ACC112 (cell line): Measurements from ENCODE around the gene COPS7A.

Source experiments
- H2AFZ ChIP-seq: fragments of 200-600 bp; sonication (generic); one replicate; pipeline ENCODE4 v1.6.0; 2017; ENCODE audit warnings: antibody characterized with exemption, low read length; ENCODE audit not compliant: unreplicated experiment
- H3K27ac ChIP-seq: fragments of 200-600 bp; sonication (generic); 2 replicates; pipeline ENCODE4 v1.5.1; 2014; ENCODE audit warnings: low read depth, mild to moderate bottlenecking, antibody characterized with exemption, low read length, moderate library complexity
- H3K27me3 ChIP-seq: fragments of 200-600 bp; sonication (generic); 2 replicates; pipeline ENCODE4 v1.6.1; 2014; ENCODE audit warnings: mild to moderate bottlenecking, antibody characterized with exemption, low read length, moderate library complexity, mixed read lengths; ENCODE audit not compliant: insufficient read depth
- H3K36me3 ChIP-seq: fragments of 200-600 bp; sonication (generic); 2 replicates; pipeline ENCODE4 v1.6.1; 2016; ENCODE audit warnings: mild to moderate bottlenecking, antibody characterized with exemption, low read length, moderate library complexity, mixed read lengths; ENCODE audit not compliant: insufficient read depth
- H3K4me1 ChIP-seq: fragments of 200-600 bp; sonication (generic); one replicate; pipeline ENCODE4 v1.6.1; 2016; ENCODE audit warnings: low read length, mixed read lengths; ENCODE audit not compliant: insufficient read depth, unreplicated experiment, control insufficient read depth
- H3K4me3 ChIP-seq: fragments of 200-600 bp; sonication (generic); 2 replicates; pipeline ENCODE4 v1.5.1; 2014; ENCODE audit warnings: mild to moderate bottlenecking, low read depth, low read length
- H3K79me2 ChIP-seq: fragments of 200-600 bp; sonication (generic); one replicate; pipeline ENCODE4 v1.6.0; 2016; ENCODE audit warnings: low read length; ENCODE audit not compliant: control insufficient read depth, unreplicated experiment, insufficient read depth

COPS7A gene

DNA sequence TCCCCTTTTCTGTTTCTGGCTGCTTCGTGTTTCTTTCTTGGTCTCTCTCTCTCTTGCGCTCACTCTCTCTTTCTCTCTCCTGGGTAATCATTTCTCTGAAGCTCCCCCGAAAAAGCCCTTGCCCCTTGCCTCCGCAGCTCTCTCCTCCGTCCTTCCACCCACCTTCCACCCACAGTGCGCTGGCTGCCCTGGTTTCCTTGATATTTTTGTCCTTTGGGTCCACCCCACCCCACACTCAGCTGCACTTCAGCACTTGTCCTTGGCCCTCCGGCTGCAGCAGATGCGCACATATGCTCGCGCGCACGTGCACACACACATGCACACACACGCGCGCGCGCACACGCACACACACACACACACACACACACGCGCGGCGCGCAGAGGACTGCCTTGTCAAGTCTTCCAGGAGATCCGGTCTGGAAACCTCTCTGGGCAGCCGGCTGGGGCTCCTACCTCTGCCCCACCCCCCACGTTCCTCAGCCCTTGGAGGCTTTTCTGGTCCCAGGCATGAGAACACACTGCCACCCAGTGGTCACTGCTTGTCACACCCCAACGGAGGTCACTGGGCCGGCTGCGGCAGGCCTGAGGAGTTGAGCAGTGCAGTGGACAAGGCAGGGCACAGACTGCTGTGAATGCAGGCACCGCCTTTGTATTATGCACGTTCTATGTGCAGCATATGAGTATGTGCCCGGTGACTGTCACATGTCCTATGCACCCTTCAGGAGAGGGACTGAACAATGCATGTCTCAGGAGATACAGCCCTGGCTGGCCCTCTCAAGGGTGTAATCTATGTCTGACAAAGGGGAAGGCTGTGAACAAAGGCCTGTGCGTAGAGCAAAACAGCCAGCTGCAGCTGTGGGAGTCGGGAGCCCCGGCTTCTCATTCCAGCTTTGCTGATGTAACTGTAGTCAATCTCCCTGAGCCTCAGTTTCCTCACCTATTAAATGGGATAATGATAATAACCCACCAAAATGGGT, 55.0 kb downstream of the COPS7A start:
- H3K27ac ChIP-seq: no peak overlapping the region
- peaks cover 3% of the 10 kb centered on the region for H3K4me1 ChIP-seq
- peak overlapping the region; percentile 35 for H2AFZ ChIP-seq
- H3K27me3 ChIP-seq: no peaks in the 10 kb centered on the region
- H3K79me2 ChIP-seq: no peaks in the 10 kb centered on the region
- peak overlapping the region; percentile 64 for H3K4me3 ChIP-seq
- no peaks in the 10 kb centered on the region for H3K36me3 ChIP-seq

DNA sequence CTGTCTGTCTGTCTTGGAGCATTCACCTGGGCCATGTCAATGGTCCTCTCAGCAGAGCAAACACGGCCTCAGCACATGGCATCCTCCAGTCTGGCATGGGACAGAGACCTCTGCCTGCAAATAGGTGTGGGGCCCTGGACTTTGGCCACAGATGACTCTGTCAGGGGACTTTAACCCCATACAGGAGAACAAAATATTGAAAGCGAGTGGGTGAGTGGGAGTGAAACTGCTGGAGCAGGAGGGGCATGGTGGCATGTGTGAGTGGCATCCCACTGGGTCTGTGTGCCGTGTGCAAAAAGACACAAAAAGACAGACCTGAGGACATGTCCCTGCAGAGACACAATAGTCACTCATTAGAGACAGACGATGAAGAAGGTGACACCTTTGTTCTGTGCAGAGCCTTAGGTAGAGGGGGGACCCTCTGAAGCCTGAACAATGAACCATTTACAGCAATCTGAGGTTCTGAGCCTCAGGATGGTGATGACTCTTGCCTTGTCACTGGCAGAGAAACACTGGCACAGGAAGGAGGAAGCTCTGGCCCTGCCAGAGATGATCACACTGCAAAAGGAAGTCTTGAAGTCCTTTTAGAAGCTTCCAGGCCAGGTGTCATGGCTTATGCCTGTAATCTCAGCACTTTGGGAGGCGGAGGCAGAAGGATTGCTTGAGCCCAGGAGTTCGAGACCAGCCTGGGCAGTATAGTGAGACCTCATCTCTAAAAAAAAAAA, 56.0 kb downstream of the COPS7A start:
- no peak overlapping the region for H2AFZ ChIP-seq
- H3K27ac ChIP-seq: no peak overlapping the region
- H3K36me3 ChIP-seq: no peaks in the 10 kb centered on the region
- H3K27me3 ChIP-seq: no peaks in the 10 kb centered on the region
- H3K79me2 ChIP-seq: no peaks in the 10 kb centered on the region
- H3K4me3 ChIP-seq: no peak overlapping the region
- H3K4me1 ChIP-seq: peaks cover 3% of the 10 kb centered on the region

DNA sequence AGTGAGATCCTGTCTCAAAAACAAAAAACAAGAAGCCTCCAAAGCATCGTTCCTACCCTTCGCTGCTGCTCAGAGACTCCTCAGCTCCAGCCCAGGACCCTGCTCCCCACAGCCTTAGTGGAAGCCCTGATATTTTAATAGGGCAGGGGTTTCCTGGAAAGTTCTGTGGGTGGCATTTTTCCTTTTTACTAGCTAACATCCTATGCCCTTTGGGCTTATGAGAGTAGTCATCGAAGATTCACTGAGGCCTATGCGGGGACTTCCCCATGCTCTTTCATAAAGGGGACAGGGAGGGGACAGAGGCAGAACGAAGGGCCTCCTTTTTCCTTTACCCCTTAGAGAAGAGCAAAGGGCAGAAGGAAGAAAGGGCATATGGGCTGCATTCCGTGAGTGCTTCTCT, 56.7 kb downstream of the COPS7A start:
- no peaks in the 10 kb centered on the region for H3K79me2 ChIP-seq
- no peak overlapping the region for H3K4me3 ChIP-seq
- H2AFZ ChIP-seq: no peak overlapping the region
- H3K4me1 ChIP-seq: peaks cover 3% of the 10 kb centered on the region
- no peak overlapping the region for H3K27ac ChIP-seq
- H3K36me3 ChIP-seq: no peaks in the 10 kb centered on the region
- no peaks in the 10 kb centered on the region for H3K27me3 ChIP-seq
